Colonic mucosa (tissue), 4 donors: Measurements from ENCODE around the gene MYH15. TPM values are rescaled to one million over a fixed set of nuclear protein-coding genes. Genes with fewer than 3 reads are reported as not detected.

Experiments used
- DNase-seq: peaks from one replicate; pipeline ENCODE4 v3.0.0-alpha.2; 2020
- H3K27ac ChIP-seq: fragments of 200-600 bp; one replicate; pipeline ENCODE4 v1.8.0; 2021
- H3K27me3 ChIP-seq: fragments of 200-600 bp; one replicate; pipeline ENCODE4 v1.8.0; 2021
- H3K36me3 ChIP-seq: fragments of 200-600 bp; one replicate; pipeline ENCODE4 v1.8.0; 2021
- H3K4me1 ChIP-seq: fragments of 200-600 bp; one replicate; pipeline ENCODE4 v1.8.0; 2021; ENCODE audit warnings: mild to moderate bottlenecking
- H3K4me3 ChIP-seq: fragments of 200-600 bp; one replicate; pipeline ENCODE4 v1.8.0; 2021
- H3K9ac ChIP-seq, 2 donors: one replicate each; pipeline ENCODE4 v1.7.0; 2013; ENCODE audit warnings: control low read depth in 2 of 2, low read depth in 2 of 2, low read length in 2 of 2
- H3K9me3 ChIP-seq: fragments of 200-600 bp; one replicate; pipeline ENCODE4 v1.8.0; 2021
- CTCF ChIP-seq: fragments of 200-600 bp; IDR thresholded peaks from one replicate; pipeline ENCODE4 v1.8.0; 2022; ENCODE audit warnings: antibody characterized with exemption, mild to moderate bottlenecking
- intact Hi-C: fragments of 100-400 bp; cut with DNase I; formaldehyde crosslinking; loops from one replicate; pipeline ENCODE4 v1.14.1; 2022
- total RNA-seq, 2 donors: library from RNA; stranded (reverse); fragmentation: NEBNext Ultra II Directional in 1 of 2; extraction: Animal tissue kit (Norgen Biotek cat#: 25700) in 1 of 2; gene quantifications; one replicate each; pipeline ENCODE4 v1.2.1, GENCODE V29; 2021
- donor health status: healthy.
- donor health status: DM: no; HTN: no; CAD: no.
- donor health status: DM: no; HTN: no; CAD: no.

The MYH15 gene
- total RNA-seq, 2 donors from 2014 or later = 0.13 to 0.44 TPM

DNA sequence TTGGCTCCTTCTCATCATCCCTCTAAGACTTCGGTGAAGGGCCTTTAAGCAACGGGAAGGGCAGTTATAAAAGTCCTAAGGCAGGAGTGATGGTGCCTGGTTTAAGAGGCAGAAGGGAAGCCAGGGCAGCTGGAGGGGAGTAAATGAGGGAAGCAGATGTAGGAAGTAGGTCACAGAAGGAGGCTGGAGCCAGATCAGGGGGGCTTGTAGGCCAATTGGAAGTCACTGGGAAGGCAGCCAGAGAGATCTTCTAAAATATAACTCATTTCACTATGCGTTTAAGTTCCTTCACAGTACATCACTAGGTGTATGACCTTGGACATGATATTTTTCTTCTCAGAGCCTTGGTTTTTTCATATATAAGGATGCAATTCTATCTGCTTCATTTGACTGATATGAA, 94.7 kb downstream of the MYH15 start:
- Histone ChIP-seq H3K4me1 (no peaks in the 10 kb centered on the region), H3K4me3 (no peak overlapping the region), H3K9ac (no peak overlapping the region), H3K9me3 (no peaks in the 10 kb centered on the region), H3K36me3 (no peaks in the 10 kb centered on the region), H3K27me3 (no peaks in the 10 kb centered on the region), H3K27ac (no peak overlapping the region)
- intact Hi-C loops = no loop called here
- no peak for TF ChIP-seq CTCF
- no peak for DNase-seq

- H3K4me3 ChIP-seq = no peak overlapping the region
- no peak for DNase-seq
- H3K27me3 ChIP-seq = no peaks in the 10 kb centered on the region
- intact Hi-C loops = no loop called here
- no peaks in the 10 kb centered on the region for H3K4me1 ChIP-seq
- no peak overlapping the region for H3K27ac ChIP-seq
- no peaks in the 10 kb centered on the region for H3K36me3 ChIP-seq
- TF ChIP-seq CTCF = no peak
- no peak overlapping the region for H3K9ac ChIP-seq
- H3K9me3 ChIP-seq = no peaks in the 10 kb centered on the region
Measured at GRCh38 chr3:108414007-108414406, 96.4 kb downstream of the MYH15 start.

DNA sequence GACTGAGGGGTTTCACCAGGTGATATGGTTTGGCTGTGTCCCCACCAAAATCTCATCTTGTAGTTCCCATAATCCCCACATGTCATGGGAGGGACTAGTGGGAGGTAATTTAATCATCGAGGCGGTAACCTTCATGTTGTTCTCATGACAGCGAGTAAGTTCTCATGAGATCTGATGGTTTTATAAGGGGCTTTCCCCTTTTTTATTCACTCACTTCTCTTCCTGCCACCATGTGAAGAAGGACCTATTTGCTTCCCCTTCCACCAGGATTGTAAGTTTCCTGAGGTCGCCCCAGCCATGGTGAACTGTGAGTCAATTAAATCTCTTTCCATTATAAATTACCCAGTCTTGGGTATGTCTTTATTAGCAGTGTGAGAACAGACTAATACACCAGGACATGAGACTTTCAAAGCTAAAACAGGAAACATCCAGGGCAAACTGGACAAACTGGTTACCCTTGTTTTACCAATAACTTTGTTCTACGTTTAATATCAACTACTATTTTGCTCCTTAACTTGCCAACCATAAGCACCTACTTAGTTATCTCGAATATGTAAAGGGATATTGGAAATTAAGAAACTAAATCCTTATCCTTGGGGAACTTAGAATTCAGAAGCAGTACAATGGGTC, 98.2 kb downstream of the MYH15 start:
- Histone ChIP-seq H3K36me3 (no peaks in the 10 kb centered on the region), H3K9ac (no peak overlapping the region), H3K4me3 (no peak overlapping the region), H3K27me3 (no peaks in the 10 kb centered on the region), H3K4me1 (no peaks in the 10 kb centered on the region), H3K9me3 (no peaks in the 10 kb centered on the region), H3K27ac (no peak overlapping the region)
- no peak for TF ChIP-seq CTCF
- intact Hi-C loops = no loop called here
- DNase-seq = no peak

DNA sequence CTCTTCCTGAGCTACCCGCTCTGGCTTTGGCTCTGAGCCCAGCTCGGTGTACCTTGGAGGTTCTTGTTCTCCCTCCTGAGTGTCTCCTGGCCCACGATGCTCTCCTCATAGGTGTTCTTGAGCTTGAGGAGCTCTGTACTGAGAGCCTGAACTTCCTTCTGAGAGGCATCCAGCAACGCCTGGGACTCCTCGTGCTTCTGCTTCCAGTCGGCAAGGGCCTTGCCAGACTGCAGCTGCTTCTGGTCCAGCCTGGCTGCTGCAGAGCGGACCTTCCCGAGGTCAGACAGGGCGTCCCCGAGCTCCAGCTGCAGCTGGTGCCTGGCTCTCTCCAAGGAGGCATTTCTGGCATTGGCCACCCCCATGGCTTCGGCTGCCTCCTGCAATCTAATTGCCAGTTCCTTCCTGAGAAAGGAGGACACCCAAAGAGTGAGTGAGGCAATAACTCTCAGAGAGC, 99.8 kb downstream of the MYH15 start:
- no peak for DNase-seq
- Histone ChIP-seq H3K27ac (no peak overlapping the region), H3K36me3 (no peaks in the 10 kb centered on the region), H3K9me3 (no peaks in the 10 kb centered on the region), H3K4me1 (no peaks in the 10 kb centered on the region), H3K9ac (no peak overlapping the region), H3K4me3 (no peak overlapping the region), H3K27me3 (no peaks in the 10 kb centered on the region)
- no peak for TF ChIP-seq CTCF
- intact Hi-C loops = no loop called here

- H3K27ac ChIP-seq = peak overlapping the region; percentile 80
Measured at GRCh38 chr3:108409800-108410178, 100.6 kb downstream of the MYH15 start.

More at GRCh38 chr3:108409800-108410178, 100.6 kb downstream of the MYH15 start:
- no peak for TF ChIP-seq CTCF
- DNase-seq = no peak
- no peaks in the 10 kb centered on the region for H3K27me3 ChIP-seq
- no peaks in the 10 kb centered on the region for H3K36me3 ChIP-seq
- no peaks in the 10 kb centered on the region for H3K4me1 ChIP-seq
- H3K4me3 ChIP-seq = no peak overlapping the region
- intact Hi-C loops = no loop called here
- H3K9me3 ChIP-seq = no peaks in the 10 kb centered on the region
- peak overlapping the region in 1 of 2 donors; percentile 62 for H3K9ac ChIP-seq
